ENCODE measurements around the gene INPP4B. TPM values are rescaled to one million over a fixed set of nuclear protein-coding genes. Genes with fewer than 3 reads are reported as not detected.

INPP4B gene
- total and polyA plus RNA-seq, 2 donors (not counting 1 experiment from before 2014, with no cell fraction given): 0.03 TPM; not detected in 1

DNA sequence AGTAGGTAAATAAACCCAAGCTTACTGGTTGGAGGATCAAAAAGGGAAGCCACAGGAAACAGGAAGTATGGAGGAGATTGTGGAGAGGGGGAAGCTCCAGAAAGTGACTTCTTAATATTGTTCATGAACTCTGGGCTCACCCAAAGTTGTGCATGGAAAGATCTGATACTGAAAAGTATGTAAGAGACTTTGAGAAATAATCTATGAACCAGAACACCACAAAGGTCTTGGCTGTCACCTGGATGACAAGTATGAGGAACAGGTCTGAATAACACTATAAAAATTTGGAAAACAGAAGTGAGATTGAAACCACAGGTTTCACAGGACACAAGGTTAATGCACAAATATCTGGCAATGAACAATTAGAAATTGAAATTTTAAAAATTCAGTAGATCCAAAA is 567.4 kb downstream of the INPP4B start:
- Histone ChIP-seq H3K4me1 (ENCODE audit: control insufficient read depth in 2 of 2, insufficient read depth in 2 of 2, low read length in 2 of 2) (no peaks in the 10 kb centered on the region), H3K36me3 (replicated peaks in 1 of 2; ENCODE audit: control extremely low read depth in 1 of 2, control insufficient read depth in 1 of 2, extremely low read depth in 1 of 2, insufficient read depth in 2 of 2, low read length in 1 of 2) (no peaks in the 10 kb centered on the region), H2AFZ (ENCODE audit: insufficient read depth, low read depth, low read length, poor library complexity, severe bottlenecking) (no peak overlapping the region), H3K27ac (ENCODE audit: low read length in 2 of 2) (no peak overlapping the region), H3K27me3 (replicated peaks in 1 of 4; ENCODE audit: control extremely low read depth in 1 of 4, control insufficient read depth in 3 of 4, insufficient read depth in 4 of 4, low read length in 3 of 4) (no peaks in the 10 kb centered on the region), H3K9me3 (ENCODE audit: control extremely low read depth in 1 of 3, control insufficient read depth in 2 of 3, insufficient read depth in 1 of 3, low read length in 2 of 3) (peaks cover 0 to 1% (median 0%) of the 10 kb centered on the region in 3 donors), H3K9ac (ENCODE audit: low read length) (no peak overlapping the region), H3K4me2 (replicated peaks; ENCODE audit: low read depth, low read length, poor library complexity, severe bottlenecking) (no peak overlapping the region), H3K79me2 (ENCODE audit: control insufficient read depth, insufficient read depth, low read length) (no peaks in the 10 kb centered on the region), H4K20me1 (ENCODE audit: control insufficient read depth, insufficient read depth, low read length, poor library complexity, severe bottlenecking) (no peaks in the 10 kb centered on the region), H3K4me3 (ENCODE audit: control extremely low read depth in 1 of 5, extremely low read depth in 1 of 5, insufficient read depth in 1 of 5, low read depth in 2 of 5, low read length in 4 of 5) (no peak overlapping the region)
- no peak for TF ChIP-seq EZH2 (IDR thresholded peaks at IDR 0.05; ENCODE audit: borderline replicate concordance, insufficient read depth, low read depth, low read length, poor library complexity, severe bottlenecking)
- TF ChIP-seq, protein P1, sequence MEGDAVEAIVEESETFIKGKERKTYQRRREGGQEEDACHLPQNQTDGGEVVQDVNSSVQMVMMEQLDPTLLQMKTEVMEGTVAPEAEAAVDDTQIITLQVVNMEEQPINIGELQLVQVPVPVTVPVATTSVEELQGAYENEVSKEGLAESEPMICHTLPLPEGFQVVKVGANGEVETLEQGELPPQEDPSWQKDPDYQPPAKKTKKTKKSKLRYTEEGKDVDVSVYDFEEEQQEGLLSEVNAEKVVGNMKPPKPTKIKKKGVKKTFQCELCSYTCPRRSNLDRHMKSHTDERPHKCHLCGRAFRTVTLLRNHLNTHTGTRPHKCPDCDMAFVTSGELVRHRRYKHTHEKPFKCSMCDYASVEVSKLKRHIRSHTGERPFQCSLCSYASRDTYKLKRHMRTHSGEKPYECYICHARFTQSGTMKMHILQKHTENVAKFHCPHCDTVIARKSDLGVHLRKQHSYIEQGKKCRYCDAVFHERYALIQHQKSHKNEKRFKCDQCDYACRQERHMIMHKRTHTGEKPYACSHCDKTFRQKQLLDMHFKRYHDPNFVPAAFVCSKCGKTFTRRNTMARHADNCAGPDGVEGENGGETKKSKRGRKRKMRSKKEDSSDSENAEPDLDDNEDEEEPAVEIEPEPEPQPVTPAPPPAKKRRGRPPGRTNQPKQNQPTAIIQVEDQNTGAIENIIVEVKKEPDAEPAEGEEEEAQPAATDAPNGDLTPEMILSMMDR (IDR thresholded peaks at IDR 0.05): no peak
- POLR2A ChIA-PET: no interaction called here
- no peak for DNase-seq
- Mint-ChIP-seq H3K4me1 (no peaks in the 10 kb centered on the region), H3K4me3 (no peak overlapping the region), H3K27ac (no peak overlapping the region), H3K9me3 (ENCODE audit: insufficient read depth) (no peaks in the 10 kb centered on the region), H3K27me3 (no peaks in the 10 kb centered on the region)
- intact Hi-C loops (cut with micrococcal nuclease): no loop called here
- ATAC-seq (ENCODE audit: low read depth): no peak
- CTCF ChIA-PET: no interaction called here

DNA sequence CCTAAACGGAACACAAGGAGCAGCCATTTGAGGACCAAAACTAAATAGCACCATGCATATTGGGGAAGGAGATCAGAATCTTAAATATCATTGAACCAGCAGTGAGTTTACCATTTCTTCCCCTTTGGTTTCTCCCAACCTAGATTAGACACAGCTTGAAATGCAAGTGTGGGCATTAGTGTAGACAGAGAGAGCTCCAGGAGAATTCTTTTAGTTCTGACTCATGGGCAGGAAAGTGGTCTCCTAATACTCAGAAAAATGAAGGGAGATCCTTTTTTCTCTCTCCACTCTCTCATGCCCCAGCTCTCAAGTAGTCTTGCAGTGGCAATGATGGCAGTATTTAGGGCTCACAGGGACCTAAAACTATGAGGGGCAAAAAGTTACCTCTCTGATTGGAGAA is 567.9 kb downstream of the INPP4B start:
- Histone ChIP-seq H3K27ac (ENCODE audit: low read length in 2 of 2) (no peak overlapping the region), H3K27me3 (replicated peaks in 1 of 4; ENCODE audit: control extremely low read depth in 1 of 4, control insufficient read depth in 3 of 4, insufficient read depth in 4 of 4, low read length in 3 of 4) (no peaks in the 10 kb centered on the region), H4K20me1 (ENCODE audit: control insufficient read depth, insufficient read depth, low read length, poor library complexity, severe bottlenecking) (no peaks in the 10 kb centered on the region), H3K79me2 (ENCODE audit: control insufficient read depth, insufficient read depth, low read length) (no peaks in the 10 kb centered on the region), H3K4me2 (replicated peaks; ENCODE audit: low read depth, low read length, poor library complexity, severe bottlenecking) (no peak overlapping the region), H3K4me3 (ENCODE audit: control extremely low read depth in 1 of 5, extremely low read depth in 1 of 5, insufficient read depth in 1 of 5, low read depth in 2 of 5, low read length in 4 of 5) (no peak overlapping the region), H3K9ac (ENCODE audit: low read length) (no peak overlapping the region), H3K9me3 (ENCODE audit: control extremely low read depth in 1 of 3, control insufficient read depth in 2 of 3, insufficient read depth in 1 of 3, low read length in 2 of 3) (peaks cover 0 to 1% (median 0%) of the 10 kb centered on the region in 3 donors), H2AFZ (ENCODE audit: insufficient read depth, low read depth, low read length, poor library complexity, severe bottlenecking) (no peak overlapping the region), H3K4me1 (ENCODE audit: control insufficient read depth in 2 of 2, insufficient read depth in 2 of 2, low read length in 2 of 2) (no peaks in the 10 kb centered on the region), H3K36me3 (replicated peaks in 1 of 2; ENCODE audit: control extremely low read depth in 1 of 2, control insufficient read depth in 1 of 2, extremely low read depth in 1 of 2, insufficient read depth in 2 of 2, low read length in 1 of 2) (no peaks in the 10 kb centered on the region)
- H3K4me3 Mint-ChIP-seq: no peak overlapping the region
- intact Hi-C loops (cut with micrococcal nuclease): no loop called here
- H3K27ac Mint-ChIP-seq: no peak overlapping the region
- ChIA-PET POLR2A (no interaction called here), CTCF (no interaction called here)
- H3K27me3 Mint-ChIP-seq: no peaks in the 10 kb centered on the region
- no peak for DNase-seq
- ATAC-seq (ENCODE audit: low read depth): no peak
- no peaks in the 10 kb centered on the region for H3K4me1 Mint-ChIP-seq
- TF ChIP-seq, protein P1 (IDR thresholded peaks at IDR 0.05): no peak
- TF ChIP-seq EZH2 (IDR thresholded peaks at IDR 0.05; ENCODE audit: borderline replicate concordance, insufficient read depth, low read depth, low read length, poor library complexity, severe bottlenecking): no peak
- no peaks in the 10 kb centered on the region for H3K9me3 Mint-ChIP-seq (ENCODE audit: insufficient read depth)
- WGBS (ENCODE audit: insufficient coverage): no CpG with 5 or more reads among the region's 1 CpG

Data from B cell (primary cell).